ENCODE measurements around the gene LXN. TPM values are rescaled to one million over a fixed set of nuclear protein-coding genes. Genes with fewer than 3 reads are reported as not detected.

LXN gene
- total RNA-seq, 1 experiment from 2014 or later = 0.25 TPM

Other genes with a start within 250 kb of the LXN start
- gene MLF1, start 101.5 kb downstream of the LXN start, total RNA-seq (2014; rRNA removed; shearing (Covaris generic)) = 30.7 and 38.6 TPM in 2 replicates
- 49.7 and 57.5 TPM in 2 replicates for gene GFM1, start 28.1 kb downstream of the LXN start, total RNA-seq (2014; rRNA removed; shearing (Covaris generic))
- gene RARRES1, start 59.8 kb upstream of the LXN start, total RNA-seq (2014; rRNA removed; shearing (Covaris generic)) = 1.8 and 3.7 TPM in 2 replicates
- 139 and 180 TPM in 2 replicates for gene MFSD1, start 129.4 kb upstream of the LXN start, total RNA-seq (2014; rRNA removed; shearing (Covaris generic))

Data from M059J (cell line).